Cardiac muscle cell (in vitro differentiated cells and primary cell): ENCODE data around the gene RNF2. TPM values are rescaled to one million over a fixed set of nuclear protein-coding genes. Genes with fewer than 3 reads are reported as not detected.

Experiments used
- DNase-seq, 2 donors: peaks; one replicate each; pipeline versions ENCODE4 v3.0.0 to v3.0.0-alpha.2; 2010 to 2017; ENCODE audit warnings: low read depth in 1 of 2, low spot score in 1 of 2
- H3K27ac ChIP-seq: fragments of 200-600 bp; sonication (generic); 2 replicates; pipeline ENCODE4 v1.5.1; 2016
- H3K27me3 ChIP-seq: fragments of 200-600 bp; sonication (generic); 2 replicates; pipeline ENCODE4 v1.6.0; 2016; ENCODE audit warnings: control low read depth
- H3K36me3 ChIP-seq: fragments of 200-600 bp; sonication (generic); 2 replicates; pipeline ENCODE4 v1.5.1; 2016; ENCODE audit warnings: control low read depth
- H3K4me1 ChIP-seq: fragments of 200-600 bp; sonication (generic); 2 replicates; pipeline ENCODE4 v1.8.1; 2017; ENCODE audit warnings: low read depth, mild to moderate bottlenecking, mixed run types
- H3K4me3 ChIP-seq: fragments of 200-600 bp; sonication (generic); 2 replicates; pipeline ENCODE4 v1.5.1; 2016; ENCODE audit warnings: mild to moderate bottlenecking
- H3K9me3 ChIP-seq: fragments of 200-600 bp; sonication (generic); 2 replicates; pipeline ENCODE4 v1.5.1; 2017; ENCODE audit warnings: low read depth, mild to moderate bottlenecking, control low read depth
- CTCF ChIP-seq: IDR thresholded peaks from 2 replicates; pipeline ENCODE4 v1.5.1; 2012; ENCODE audit warnings: low read depth, mild to moderate bottlenecking, low read length
- polyA plus RNA-seq: library from polyadenylated mRNA; unstranded; fragments of >200 nt; fragmentation: Nextera tagmentation; extraction: Ambion mirVana; gene quantifications from 2 replicates; pipeline ENCODE4 v1.2.1, GENCODE V29; 2016
- total RNA-seq: library from RNA; depleted of rRNA; stranded (reverse); fragments of >200 nt; gene quantifications from 2 replicates; pipeline ENCODE4 v1.2.3, GENCODE V29; 2016

The RNF2 gene
- total and polyA plus RNA-seq, 2 experiments from 2014 or later: 20.0 to 27.4 TPM

- no peak overlapping the region for H3K27ac ChIP-seq
- H3K4me3 ChIP-seq: no peak overlapping the region
- TF ChIP-seq CTCF: no peak
- DNase-seq: no peak
- peaks cover 43% of the 10 kb centered on the region for H3K27me3 ChIP-seq
- H3K4me1 ChIP-seq: no peaks in the 10 kb centered on the region
- no peaks in the 10 kb centered on the region for H3K9me3 ChIP-seq
- no peaks in the 10 kb centered on the region for H3K36me3 ChIP-seq
These were observed 11.7 kb upstream of the RNF2 start for GRCh38 chr1:185033686-185034085.

- DNase-seq: no peak
- no peak for TF ChIP-seq CTCF
- Histone ChIP-seq H3K27me3 (peaks cover 50% of the 10 kb centered on the region), H3K4me1 (no peaks in the 10 kb centered on the region), H3K36me3 (no peaks in the 10 kb centered on the region), H3K4me3 (no peak overlapping the region), H3K27ac (no peak overlapping the region), H3K9me3 (no peaks in the 10 kb centered on the region)
These were observed 10.1 kb upstream of the RNF2 start for GRCh38 chr1:185035258-185035657.

- no peak overlapping the region for H3K27ac ChIP-seq
- H3K36me3 ChIP-seq: no peaks in the 10 kb centered on the region
- H3K9me3 ChIP-seq: no peaks in the 10 kb centered on the region
- H3K4me3 ChIP-seq: no peak overlapping the region
- no peaks in the 10 kb centered on the region for H3K4me1 ChIP-seq
- no peak for TF ChIP-seq CTCF
- peaks cover 45% of the 10 kb centered on the region for H3K27me3 ChIP-seq
- DNase-seq: no peak
These were observed 6.5 kb upstream of the RNF2 start for GRCh38 chr1:185038813-185039376.

- no peak overlapping the region for H3K4me3 ChIP-seq
- no peaks in the 10 kb centered on the region for H3K9me3 ChIP-seq
- no peak overlapping the region for H3K27ac ChIP-seq
- no peak for TF ChIP-seq CTCF
- H3K36me3 ChIP-seq: no peaks in the 10 kb centered on the region
- peaks cover 39% of the 10 kb centered on the region for H3K27me3 ChIP-seq
- no peak for DNase-seq
- no peaks in the 10 kb centered on the region for H3K4me1 ChIP-seq
These were observed 5.5 kb upstream of the RNF2 start for GRCh38 chr1:185039726-185040407.

GRCh38 chr1:185040408-185040735 lies 5.0 kb upstream of the RNF2 start:
- Histone ChIP-seq H3K4me3 (no peak overlapping the region), H3K36me3 (no peaks in the 10 kb centered on the region), H3K4me1 (no peaks in the 10 kb centered on the region), H3K9me3 (no peaks in the 10 kb centered on the region), H3K27me3 (peaks cover 34% of the 10 kb centered on the region), H3K27ac (no peak overlapping the region)
- TF ChIP-seq CTCF: no peak
- DNase-seq: no peak
